Dendritic cell treated with granulocyte-macrophage colony-stimulating factor and Interleukin-4, amounts not matched to agents 40 ng/mL and 50 ng/mL, for 4 days (primary cell): Measurements from ENCODE around the gene FMNL3.
A peak's percentile ranks its signal among the peaks of the same experiment; 100 is the strongest.

ENCODE experiments used
- H3K27ac Mint-ChIP-seq: one replicate; pipeline ENCODE4 v1.8.0; 2022; ENCODE audit warnings: mild to moderate bottlenecking, mixed read lengths
- H3K27me3 Mint-ChIP-seq: one replicate; pipeline ENCODE4 v1.8.0; 2022; ENCODE audit warnings: mild to moderate bottlenecking, mixed read lengths
- H3K36me3 Mint-ChIP-seq: one replicate; pipeline ENCODE4 v1.8.0; 2022; ENCODE audit warnings: low read depth, mixed read lengths
- H3K4me1 Mint-ChIP-seq: one replicate; pipeline ENCODE4 v1.8.0; 2022; ENCODE audit warnings: low read depth, mixed read lengths
- H3K4me3 Mint-ChIP-seq: one replicate; pipeline ENCODE4 v1.8.0; 2022; ENCODE audit warnings: mild to moderate bottlenecking, moderate library complexity, mixed read lengths
- H3K9me3 Mint-ChIP-seq: one replicate; pipeline ENCODE4 v1.8.0; 2022; ENCODE audit warnings: mixed read lengths
- intact Hi-C: fragments of 100-400 bp; cut with micrococcal nuclease; formaldehyde crosslinking; loops from one replicate; pipeline ENCODE4 v1.15.0; 2022

The FMNL3 gene

DNA sequence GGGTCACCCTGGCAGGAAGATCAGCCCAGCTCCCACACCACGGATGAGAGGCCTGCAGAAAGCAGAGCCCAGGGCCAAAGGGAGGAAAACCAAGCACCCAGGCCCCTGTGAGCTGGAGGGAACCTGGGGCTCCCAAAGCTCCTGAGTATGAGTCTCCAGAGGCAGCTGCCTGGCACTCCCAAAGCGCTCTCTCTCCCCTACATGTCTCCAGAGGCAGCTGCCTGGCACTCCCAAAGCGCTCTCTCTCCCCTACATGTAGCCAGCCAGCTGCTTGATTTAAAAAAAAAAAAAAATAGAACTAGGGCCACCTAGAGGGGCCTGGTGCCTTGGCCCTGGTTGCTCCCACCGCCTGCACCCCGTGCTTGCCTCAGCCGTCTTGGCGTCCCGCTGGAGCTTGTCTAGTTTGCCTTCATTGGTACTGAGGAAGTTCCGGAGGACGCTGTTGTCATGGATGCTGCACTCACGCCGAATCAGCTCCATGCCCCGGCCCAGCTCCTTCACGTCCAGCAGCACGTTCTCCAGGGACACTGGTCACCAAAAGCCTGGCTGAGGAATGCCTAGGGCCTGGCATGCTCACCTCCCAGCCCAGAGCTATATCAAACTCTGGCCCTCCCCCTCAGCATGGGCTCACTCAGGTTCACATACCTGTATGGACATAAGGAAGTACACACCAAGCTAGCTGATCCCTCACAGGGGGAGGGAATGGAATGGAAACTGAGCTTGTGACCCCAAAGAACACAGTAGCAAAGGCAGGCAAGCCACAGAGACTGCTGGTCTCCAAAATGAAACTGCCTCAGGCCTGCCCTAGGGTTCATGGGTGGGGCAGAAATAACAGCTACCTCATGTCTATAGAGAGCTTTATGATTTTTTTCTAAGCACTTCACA lies 59.1 kb downstream of the FMNL3 start:
- intact Hi-C loops = no loop called here
- Mint-ChIP-seq H3K27me3 (no peaks in the 10 kb centered on the region), H3K4me1 (peaks cover 43% of the 10 kb centered on the region), H3K27ac (no peak overlapping the region), H3K4me3 (no peak overlapping the region), H3K9me3 (no peaks in the 10 kb centered on the region), H3K36me3 (peaks cover 100% of the 10 kb centered on the region)

DNA sequence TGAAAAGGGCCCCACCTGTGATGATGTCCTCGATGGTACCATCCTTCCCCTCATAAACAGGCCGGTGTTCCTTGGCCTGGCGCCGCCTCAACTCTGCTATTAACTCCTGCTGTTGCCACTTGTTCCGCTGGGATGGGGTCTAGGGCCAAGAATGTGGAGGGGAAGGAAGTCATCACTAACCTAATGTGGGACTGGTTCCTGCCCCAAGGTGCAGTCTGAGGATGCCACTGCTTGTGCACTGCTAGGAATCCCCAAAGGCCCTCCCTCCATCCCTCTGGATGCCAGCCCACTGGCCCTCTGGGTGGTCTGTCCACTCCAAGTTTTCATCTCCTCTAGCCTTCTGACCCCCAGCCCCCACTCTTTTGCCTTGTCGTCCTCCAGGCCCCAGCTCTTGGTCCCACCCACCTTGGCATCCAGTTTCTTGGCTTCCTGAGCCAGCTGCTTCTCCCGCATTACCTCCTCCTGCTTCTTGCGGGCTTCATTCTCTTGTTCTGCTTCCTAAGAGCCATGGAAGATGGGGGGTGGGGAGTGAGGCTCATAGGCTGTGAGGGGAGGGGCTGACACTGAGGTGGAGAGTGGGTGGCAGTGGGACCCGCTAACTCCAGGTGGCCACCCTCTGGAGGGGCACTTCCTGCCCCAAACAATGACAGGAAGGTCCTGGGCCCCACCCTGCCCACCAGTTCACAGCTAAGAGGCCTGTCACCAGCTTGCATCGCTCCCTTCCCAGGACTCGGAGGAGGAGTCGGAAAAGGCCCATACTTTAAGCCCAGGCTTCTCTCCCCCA lies 60.1 kb downstream of the FMNL3 start:
- intact Hi-C loops = no loop called here
- no peak overlapping the region for H3K27ac Mint-ChIP-seq
- H3K4me1 Mint-ChIP-seq = peaks cover 41% of the 10 kb centered on the region

DNA sequence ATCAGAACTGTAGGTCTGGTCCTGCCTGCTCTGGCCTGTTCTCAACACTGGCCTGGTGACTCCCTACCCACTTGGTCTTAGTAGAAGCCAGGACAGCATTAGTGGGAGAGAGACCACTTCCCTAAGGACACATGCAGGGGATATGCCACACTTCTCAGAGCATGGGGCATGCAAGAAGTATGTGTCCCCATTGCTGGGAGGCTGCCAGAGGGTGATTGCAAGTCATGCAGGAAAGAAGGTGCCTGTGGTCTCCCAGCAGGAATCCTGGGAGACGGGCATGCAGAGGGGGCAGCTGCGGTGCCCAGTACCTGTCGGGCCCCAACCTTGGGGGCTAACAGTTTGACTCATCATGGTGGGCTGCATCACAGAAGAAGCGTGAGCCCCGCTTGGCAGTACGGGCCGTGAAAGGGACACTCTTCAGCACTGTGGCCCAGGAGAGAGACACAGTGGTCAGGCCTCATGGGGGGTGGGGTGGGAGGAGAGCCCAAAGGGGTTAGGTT lies 60.8 kb downstream of the FMNL3 start:
- H3K4me1 Mint-ChIP-seq = peaks cover 41% of the 10 kb centered on the region
- H3K27ac Mint-ChIP-seq = no peak overlapping the region
- no peaks in the 10 kb centered on the region for H3K9me3 Mint-ChIP-seq
- no peaks in the 10 kb centered on the region for H3K27me3 Mint-ChIP-seq
- H3K4me3 Mint-ChIP-seq = no peak overlapping the region
- peaks cover 94% of the 10 kb centered on the region for H3K36me3 Mint-ChIP-seq
- intact Hi-C loops = no loop called here

More for the DNA sequence above, 60.1 kb downstream of the FMNL3 start:
- Mint-ChIP-seq H3K4me3 (no peak overlapping the region), H3K27me3 (no peaks in the 10 kb centered on the region), H3K9me3 (no peaks in the 10 kb centered on the region), H3K36me3 (peaks cover 100% of the 10 kb centered on the region)

DNA sequence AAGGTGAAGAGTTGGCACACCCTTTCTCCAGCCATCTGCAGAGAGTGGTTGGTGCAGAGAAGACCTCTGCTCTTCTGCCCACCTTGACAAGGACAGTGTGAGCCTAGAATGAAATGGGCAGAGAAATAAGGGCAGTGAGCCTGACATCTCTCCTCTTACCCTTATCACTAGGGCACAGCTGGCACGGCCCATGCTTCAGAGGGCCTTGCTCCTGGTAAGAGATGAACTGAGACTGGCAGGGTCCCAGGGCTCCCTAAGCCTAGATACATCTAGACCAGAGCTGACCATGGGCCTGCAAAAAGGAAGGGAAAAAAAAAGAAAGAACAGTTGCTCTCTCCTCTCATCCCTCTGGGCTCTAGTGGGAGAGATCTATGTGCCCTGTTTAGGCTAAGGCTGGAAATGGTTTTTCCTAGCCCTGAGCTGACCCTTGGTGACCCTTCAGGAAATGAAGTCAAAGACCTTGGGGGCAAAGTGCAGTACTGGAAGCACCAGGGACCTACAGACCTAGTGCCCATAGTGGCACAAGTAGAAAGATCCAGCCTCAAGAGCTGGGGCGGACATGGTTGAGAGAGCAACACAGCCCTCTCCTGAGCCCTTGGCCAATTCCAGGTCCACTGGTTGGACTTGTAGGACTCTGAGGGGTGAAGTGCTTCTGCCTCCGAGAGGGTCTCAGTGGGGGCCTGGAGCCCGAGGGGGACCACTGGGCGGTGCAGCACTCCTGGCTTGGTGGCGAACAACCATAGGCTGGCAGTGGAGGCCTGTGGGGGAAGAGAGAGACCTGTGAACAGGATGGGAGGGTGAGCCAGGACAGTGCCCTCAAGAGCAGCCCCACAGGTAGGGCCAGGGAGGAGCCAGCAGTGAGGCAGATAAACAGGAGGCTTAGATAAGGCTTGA lies 61.8 kb downstream of the FMNL3 start:
- H3K4me1 Mint-ChIP-seq = peaks cover 41% of the 10 kb centered on the region
- H3K4me3 Mint-ChIP-seq = no peak overlapping the region
- intact Hi-C loops = no loop called here
- H3K9me3 Mint-ChIP-seq = no peaks in the 10 kb centered on the region
- H3K27ac Mint-ChIP-seq = peak overlapping the region; percentile 24
- peaks cover 84% of the 10 kb centered on the region for H3K36me3 Mint-ChIP-seq
- no peaks in the 10 kb centered on the region for H3K27me3 Mint-ChIP-seq

DNA sequence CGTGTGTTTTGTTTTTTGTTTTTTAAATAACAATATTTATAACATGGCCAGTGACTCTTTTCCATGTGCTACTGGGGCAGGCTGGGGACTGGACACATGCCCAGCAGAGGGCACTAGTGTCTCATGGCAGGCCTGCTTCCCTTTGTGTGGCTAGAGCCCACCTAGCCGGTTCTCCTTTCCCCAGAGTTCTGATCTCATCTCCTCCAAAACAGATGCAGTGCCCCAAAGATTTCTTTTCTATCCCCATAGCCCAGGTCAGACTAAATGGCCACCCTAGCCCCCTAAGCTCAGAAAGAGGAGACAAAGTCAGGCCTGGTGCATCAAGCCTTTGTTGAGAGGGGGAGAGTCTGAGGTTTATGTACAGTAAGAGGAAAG lies 62.6 kb downstream of the FMNL3 start:
- Mint-ChIP-seq H3K9me3 (no peaks in the 10 kb centered on the region), H3K4me1 (peaks cover 38% of the 10 kb centered on the region), H3K4me3 (no peak overlapping the region), H3K36me3 (peaks cover 76% of the 10 kb centered on the region), H3K27me3 (no peaks in the 10 kb centered on the region), H3K27ac (no peak overlapping the region)
- intact Hi-C loops = loop anchor here (1.0 kb wide), 1 partner anchor 63 kb away; the partner anchor contains the start of gene FMNL3

DNA sequence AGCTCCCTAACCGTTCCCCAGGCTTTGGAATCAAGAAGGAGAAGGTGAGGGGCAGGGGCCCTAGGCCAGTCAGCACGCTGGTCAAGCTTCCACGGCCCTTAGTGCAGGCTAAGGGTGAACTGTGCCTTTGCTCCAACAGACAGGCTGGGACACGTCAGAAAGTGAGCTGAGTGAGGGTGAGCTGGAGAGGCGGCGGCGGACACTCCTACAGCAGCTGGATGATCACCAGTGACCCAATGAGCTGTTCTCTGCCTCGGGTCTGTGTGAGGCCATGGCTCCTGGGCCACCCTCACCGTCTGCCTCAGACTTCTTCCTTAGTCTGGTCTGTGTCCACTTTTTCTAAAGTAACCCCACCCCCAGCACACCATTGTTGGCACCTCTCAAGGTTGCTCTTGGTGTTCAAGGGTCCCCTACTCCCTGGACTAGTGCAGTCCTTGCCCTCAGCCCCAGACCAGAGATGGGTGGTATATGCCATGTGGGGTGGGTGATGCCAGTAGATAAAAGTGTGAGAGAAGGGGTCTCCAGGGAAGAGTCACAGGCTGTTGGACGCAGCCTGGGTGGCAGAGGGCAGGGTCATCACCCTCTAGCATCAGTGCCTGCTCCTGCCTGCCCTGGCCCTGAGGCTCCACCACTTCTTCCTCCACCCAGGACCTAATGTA lies 63.1 kb downstream of the FMNL3 start:
- peaks cover 33% of the 10 kb centered on the region for H3K4me1 Mint-ChIP-seq

DNA sequence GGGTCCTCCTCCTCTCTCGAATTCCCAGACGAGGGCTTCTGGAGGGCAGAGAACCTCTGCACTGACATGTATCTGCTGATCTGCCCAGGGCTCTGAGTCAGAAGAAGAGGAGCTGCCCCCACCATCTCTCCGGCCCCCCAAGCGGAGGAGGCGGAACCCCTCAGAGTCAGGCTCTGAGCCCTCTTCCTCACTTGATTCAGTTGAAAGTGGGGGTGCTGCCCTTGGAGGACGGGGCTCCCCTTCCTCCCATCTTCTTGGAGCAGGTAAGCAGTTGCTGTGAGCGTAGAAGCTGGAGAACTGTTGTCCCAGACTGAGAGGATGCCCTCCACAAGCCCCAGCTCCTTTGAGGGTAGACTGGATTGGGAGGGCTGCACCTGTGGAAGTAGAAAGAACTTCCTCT lies 64.1 kb downstream of the FMNL3 start:
- Mint-ChIP-seq H3K4me1 (peaks cover 26% of the 10 kb centered on the region), H3K4me3 (no peak overlapping the region), H3K9me3 (no peaks in the 10 kb centered on the region), H3K27me3 (no peaks in the 10 kb centered on the region), H3K36me3 (peaks cover 61% of the 10 kb centered on the region), H3K27ac (no peak overlapping the region)
- intact Hi-C loops = no loop called here

More for the DNA sequence above, 63.1 kb downstream of the FMNL3 start:
- Mint-ChIP-seq H3K9me3 (no peaks in the 10 kb centered on the region), H3K27ac (no peak overlapping the region), H3K4me3 (no peak overlapping the region), H3K27me3 (no peaks in the 10 kb centered on the region), H3K36me3 (peaks cover 71% of the 10 kb centered on the region)
- intact Hi-C loops = loop anchor here (1.0 kb wide), 1 partner anchor 63 kb away; the partner anchor contains the start of gene FMNL3

DNA sequence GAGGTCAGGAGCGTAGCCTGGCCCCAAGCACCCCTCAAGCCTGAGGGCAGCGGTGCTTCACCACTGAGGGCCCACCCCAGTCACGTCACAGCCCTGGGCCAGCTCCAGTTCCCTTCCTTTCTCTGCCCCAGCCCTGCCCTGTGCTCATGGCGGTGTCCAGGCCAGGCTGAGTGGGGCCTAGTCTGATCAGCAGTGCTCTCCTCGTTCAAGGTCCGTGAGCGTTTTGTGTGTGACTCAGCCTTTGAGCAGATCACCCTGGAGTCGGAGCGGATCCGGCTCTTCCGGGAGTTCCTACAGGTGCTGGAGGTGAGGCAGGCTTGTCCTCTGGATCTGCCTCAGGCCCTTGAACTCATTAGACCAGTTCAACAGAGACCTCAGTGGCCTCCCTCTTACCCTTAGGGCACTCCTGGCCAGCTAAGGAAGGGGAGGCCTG lies 64.8 kb downstream of the FMNL3 start:
- no peak overlapping the region for H3K27ac Mint-ChIP-seq
- peaks cover 27% of the 10 kb centered on the region for H3K4me1 Mint-ChIP-seq
- intact Hi-C loops = no loop called here
- H3K4me3 Mint-ChIP-seq = no peak overlapping the region
- H3K36me3 Mint-ChIP-seq = peaks cover 54% of the 10 kb centered on the region
- H3K27me3 Mint-ChIP-seq = no peaks in the 10 kb centered on the region
- H3K9me3 Mint-ChIP-seq = no peaks in the 10 kb centered on the region

DNA sequence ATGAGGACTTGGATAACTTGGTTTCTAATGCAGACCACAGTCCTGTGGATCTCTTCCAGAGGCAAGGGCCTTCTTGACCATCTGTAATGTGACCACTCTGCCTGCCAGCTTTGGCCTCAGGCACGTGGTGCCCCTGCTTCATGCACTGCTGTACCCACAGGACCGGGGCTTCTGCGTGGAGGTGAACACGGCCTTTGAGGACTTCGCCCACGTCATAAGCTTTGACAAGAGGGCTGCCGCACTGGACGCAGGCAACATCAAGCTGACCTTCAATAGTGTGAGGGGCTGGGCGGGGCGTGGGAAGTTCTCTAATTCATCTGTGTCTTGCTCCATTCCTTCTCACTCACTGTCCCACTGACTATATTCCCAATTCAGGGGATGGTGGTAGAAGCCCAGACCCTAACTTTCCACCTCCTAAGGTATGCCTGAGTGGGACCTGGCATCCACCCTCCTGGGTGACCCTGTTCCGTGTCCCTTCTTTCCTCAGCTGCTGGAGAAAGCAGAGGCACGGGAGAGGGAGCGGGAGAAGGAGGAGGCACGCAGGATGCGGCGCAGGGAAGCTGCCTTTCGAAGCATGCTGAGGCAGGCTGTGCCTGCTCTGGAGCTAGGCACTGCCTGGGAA lies 65.3 kb downstream of the FMNL3 start:
- Mint-ChIP-seq H3K27me3 (no peaks in the 10 kb centered on the region), H3K4me1 (peaks cover 32% of the 10 kb centered on the region), H3K27ac (no peak overlapping the region), H3K9me3 (no peaks in the 10 kb centered on the region), H3K4me3 (no peak overlapping the region), H3K36me3 (peaks cover 48% of the 10 kb centered on the region)
- intact Hi-C loops = no loop called here

DNA sequence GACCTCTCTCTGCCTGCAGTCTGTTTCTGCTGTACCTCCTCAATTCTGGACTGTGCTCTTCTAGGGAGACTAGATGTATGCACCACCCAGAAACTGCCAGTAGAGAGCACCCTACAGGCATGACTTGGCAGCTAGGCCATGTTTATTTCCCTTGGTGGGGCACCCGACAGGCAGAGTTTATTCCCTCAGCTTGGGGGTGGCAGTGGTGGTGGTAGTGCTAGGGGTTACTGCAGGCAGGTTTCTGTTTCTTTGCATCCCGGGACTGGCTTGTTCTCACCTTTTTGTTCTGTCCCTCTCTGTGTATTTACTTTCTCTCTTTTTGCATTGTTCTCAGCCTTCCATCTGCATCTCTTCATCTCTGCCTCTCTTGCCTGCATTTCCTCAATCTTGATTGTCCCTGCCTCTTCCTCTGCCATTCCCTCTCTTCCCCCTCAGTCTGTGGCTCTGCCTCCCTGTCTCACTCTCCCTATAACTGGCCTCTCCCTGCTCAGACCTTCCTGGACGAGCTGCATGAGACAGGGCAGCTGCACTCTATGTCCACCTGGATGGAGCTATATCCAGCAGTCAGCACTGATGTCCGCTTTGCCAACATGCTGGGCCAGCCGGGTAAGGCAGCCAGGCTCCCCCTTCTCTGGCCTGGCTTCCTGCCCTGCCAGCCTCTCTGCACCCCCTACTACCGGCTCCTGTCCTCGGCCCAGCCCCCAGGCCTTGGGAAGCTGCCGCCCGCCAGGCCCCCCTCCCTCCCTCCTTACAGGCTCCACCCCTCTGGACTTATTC lies 70.0 kb downstream of the FMNL3 start:
- H3K4me1 Mint-ChIP-seq = peaks cover 16% of the 10 kb centered on the region
- no peaks in the 10 kb centered on the region for H3K9me3 Mint-ChIP-seq
- peak overlapping the region; percentile 9 for H3K27ac Mint-ChIP-seq
- intact Hi-C loops = no loop called here
- H3K4me3 Mint-ChIP-seq = no peak overlapping the region
- peaks cover 2% of the 10 kb centered on the region for H3K36me3 Mint-ChIP-seq
- H3K27me3 Mint-ChIP-seq = no peaks in the 10 kb centered on the region

DNA sequence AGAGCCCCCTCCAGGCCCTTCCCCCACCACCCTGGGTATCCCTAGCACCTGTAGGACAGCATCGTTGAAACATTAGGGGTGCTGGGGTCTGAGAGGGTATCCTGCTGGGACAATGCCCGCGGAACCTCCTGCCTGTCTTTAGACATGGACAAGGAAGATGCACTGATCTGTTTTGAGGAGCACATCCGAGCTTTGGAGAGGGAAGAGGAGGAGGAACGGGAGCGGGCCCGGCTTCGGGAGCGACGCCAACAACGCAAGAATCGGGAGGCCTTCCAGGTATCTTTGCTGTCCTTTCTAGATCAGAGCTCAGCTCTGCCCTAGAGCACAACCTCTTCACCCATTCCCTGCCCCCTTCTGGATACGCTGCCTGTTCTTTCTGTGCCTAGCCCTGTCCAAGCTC lies 70.6 kb downstream of the FMNL3 start:
- Mint-ChIP-seq H3K27me3 (no peaks in the 10 kb centered on the region), H3K27ac (no peak overlapping the region), H3K4me1 (peaks cover 16% of the 10 kb centered on the region), H3K4me3 (no peak overlapping the region), H3K36me3 (no peaks in the 10 kb centered on the region), H3K9me3 (no peaks in the 10 kb centered on the region)
- intact Hi-C loops = no loop called here

DNA sequence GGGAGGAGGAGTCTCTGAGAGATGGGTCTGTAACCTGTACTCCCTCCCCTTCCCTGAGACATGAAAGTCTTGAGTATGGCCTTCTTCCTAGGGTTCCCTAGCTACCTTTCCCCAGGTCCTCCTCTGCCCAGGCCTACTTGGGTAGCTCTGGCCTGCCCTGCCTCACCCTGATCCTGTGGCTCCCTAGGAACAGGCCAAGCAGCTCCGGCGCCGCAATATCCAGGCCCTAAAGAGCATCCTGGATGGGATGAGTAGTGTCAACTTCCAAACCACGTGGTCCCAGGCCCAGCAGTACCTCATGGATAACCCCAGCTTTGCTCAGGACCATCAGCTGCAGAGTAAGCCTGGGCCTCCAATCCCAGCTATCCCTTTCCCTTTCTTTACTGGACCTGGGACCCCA lies 71.5 kb downstream of the FMNL3 start:
- H3K27ac Mint-ChIP-seq = no peak overlapping the region
- H3K36me3 Mint-ChIP-seq = no peaks in the 10 kb centered on the region
- no peaks in the 10 kb centered on the region for H3K9me3 Mint-ChIP-seq
- intact Hi-C loops = no loop called here
- H3K4me3 Mint-ChIP-seq = no peak overlapping the region
- no peaks in the 10 kb centered on the region for H3K27me3 Mint-ChIP-seq
- H3K4me1 Mint-ChIP-seq = peaks cover 16% of the 10 kb centered on the region
